WERI-Rb-1 (cell line): ENCODE results near the gene PFDN1.

Experiments
- DNase-seq: peaks from one replicate; pipeline ENCODE4 v3.0.0-alpha.2; 2020
- H3K27ac ChIP-seq: fragments of 250-450 bp; sonication (Bioruptor Pico); 2 replicates; pipeline ENCODE4 v1.5.1; 2020; ENCODE audit warnings: mild to moderate bottlenecking, moderate library complexity
- H3K27me3 ChIP-seq: fragments of 250-450 bp; sonication (Bioruptor Pico); 2 replicates; pipeline ENCODE4 v1.5.1; 2021; ENCODE audit warnings: mild to moderate bottlenecking, low read depth, moderate library complexity; ENCODE audit not compliant: insufficient read depth, severe bottlenecking
- H3K36me3 ChIP-seq: fragments of 250-450 bp; sonication (Bioruptor Pico); 2 replicates; pipeline ENCODE4 v1.5.1; 2020; ENCODE audit warnings: mild to moderate bottlenecking, moderate library complexity
- H3K4me3 ChIP-seq: 2 replicates; pipeline ENCODE4 v1.5.1; 2011; ENCODE audit warnings: low read depth, mild to moderate bottlenecking, control low read depth, low read length
- H3K9me3 ChIP-seq: fragments of 250-450 bp; sonication (Bioruptor Pico); 2 replicates; pipeline ENCODE4 v1.5.1; 2021; ENCODE audit warnings: mild to moderate bottlenecking, moderate library complexity; ENCODE audit not compliant: severe bottlenecking
- TF ChIP-seq, protein P1 (sequence below): IDR thresholded peaks from 2 replicates; pipeline ENCODE4 v1.5.1; 2011; ENCODE audit warnings: low read depth, mild to moderate bottlenecking, control low read depth, inconsistent platforms, low read length

The PFDN1 gene

DNA sequence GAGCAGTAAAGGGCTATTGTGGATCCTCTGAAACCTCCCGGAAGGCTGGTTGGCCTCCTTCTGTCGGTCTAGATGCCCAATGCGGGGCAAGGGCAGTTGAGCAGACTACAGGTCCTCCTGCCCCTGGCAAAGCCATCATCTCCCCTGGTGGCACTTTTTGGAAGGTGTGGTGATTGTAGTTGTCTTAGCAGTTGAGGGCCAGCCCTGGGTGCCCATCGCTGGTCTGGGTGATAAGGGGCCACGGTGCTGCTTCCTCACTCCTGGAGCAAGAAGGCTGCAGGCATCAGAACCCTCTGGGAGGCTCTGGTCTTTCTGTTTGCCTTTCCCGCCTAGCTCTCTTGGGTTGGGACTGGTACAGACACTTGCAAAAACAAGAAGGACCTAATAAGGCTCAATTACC lies 64.1 kb downstream of the PFDN1 start:
- Histone ChIP-seq H3K27me3 (no peaks in the 10 kb centered on the region), H3K9me3 (no peaks in the 10 kb centered on the region)

DNA sequence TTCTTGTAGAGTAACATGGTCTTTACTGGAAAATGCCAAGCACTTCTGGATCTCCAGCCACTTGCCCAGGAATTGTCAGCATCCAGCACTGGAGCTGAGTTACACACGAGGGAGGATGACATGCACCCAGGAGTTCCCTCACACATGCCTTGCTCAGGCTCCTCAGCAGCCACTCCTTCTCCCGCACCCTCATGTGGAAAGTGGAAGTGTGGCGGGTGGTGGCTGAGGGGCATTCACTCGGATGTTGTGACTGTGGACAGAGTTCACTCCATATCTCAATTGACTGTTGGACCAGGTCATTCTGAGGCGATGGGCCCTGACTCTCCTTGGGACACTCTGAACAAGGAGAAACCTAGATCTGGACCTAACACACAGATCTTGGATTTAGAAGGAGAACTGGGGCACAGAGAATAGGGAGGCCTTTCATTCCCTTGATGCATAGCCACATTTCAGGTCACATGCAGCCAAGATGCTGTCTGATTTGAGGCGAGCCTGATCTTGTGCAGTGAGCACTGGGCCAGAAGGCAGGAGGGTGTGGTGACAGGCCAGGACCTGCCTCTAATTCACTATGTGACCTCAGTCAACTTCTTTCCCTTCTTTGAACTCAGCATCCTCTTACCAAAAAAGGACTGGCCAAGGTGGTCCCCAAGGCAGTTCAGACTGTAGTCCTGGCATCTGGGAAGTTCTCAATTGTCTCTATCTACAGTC lies 65.9 kb downstream of the PFDN1 start:
- Histone ChIP-seq H3K36me3 (no peaks in the 10 kb centered on the region), H3K27me3 (no peaks in the 10 kb centered on the region), H3K27ac (no peak overlapping the region), H3K9me3 (no peaks in the 10 kb centered on the region), H3K4me3 (no peak overlapping the region)
- DNase-seq = no peak
- TF ChIP-seq, protein P1, sequence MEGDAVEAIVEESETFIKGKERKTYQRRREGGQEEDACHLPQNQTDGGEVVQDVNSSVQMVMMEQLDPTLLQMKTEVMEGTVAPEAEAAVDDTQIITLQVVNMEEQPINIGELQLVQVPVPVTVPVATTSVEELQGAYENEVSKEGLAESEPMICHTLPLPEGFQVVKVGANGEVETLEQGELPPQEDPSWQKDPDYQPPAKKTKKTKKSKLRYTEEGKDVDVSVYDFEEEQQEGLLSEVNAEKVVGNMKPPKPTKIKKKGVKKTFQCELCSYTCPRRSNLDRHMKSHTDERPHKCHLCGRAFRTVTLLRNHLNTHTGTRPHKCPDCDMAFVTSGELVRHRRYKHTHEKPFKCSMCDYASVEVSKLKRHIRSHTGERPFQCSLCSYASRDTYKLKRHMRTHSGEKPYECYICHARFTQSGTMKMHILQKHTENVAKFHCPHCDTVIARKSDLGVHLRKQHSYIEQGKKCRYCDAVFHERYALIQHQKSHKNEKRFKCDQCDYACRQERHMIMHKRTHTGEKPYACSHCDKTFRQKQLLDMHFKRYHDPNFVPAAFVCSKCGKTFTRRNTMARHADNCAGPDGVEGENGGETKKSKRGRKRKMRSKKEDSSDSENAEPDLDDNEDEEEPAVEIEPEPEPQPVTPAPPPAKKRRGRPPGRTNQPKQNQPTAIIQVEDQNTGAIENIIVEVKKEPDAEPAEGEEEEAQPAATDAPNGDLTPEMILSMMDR = no peak

More for the DNA sequence above, 64.1 kb downstream of the PFDN1 start:
- TF ChIP-seq, protein P1 = no peak
- no peak for DNase-seq
- Histone ChIP-seq H3K4me3 (no peak overlapping the region), H3K27ac (no peak overlapping the region), H3K36me3 (peaks cover 6% of the 10 kb centered on the region)

DNA sequence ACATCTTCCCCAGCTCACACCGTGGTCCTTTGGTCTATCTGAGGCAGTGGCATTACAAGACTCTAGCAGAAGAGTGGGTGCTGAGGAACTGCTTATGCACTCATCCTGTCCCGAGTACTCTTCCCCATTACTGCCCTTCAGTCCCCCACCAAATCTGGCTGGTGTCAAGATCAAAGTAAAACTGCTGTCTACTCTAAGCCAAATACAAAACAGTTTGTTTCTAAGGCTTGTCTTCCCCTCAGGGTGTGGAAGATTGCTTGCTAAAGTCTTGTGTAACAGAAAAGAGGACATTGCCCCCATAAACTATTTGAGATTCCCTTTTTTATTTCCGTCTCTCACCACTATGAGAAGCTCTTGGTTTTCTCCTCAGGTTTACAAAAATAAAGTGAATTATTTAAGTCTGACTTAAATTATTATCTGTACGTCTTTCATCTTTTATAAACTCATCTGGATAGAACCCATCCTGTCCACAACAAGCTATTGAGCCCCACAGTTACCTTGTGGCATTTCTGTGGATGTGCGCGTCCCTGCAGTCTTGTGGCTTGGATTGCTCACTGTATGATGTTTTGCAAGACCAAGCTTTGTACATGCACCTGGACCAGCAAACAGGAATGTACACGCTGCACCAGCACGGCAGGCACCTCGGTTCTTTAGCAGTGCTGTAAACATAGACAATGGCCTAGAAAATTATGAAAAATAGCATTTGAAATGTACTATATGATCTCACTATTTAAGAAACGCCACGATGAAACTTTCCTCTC lies 66.9 kb downstream of the PFDN1 start:
- TF ChIP-seq, protein P1 = no peak
- Histone ChIP-seq H3K27ac (no peak overlapping the region), H3K36me3 (no peaks in the 10 kb centered on the region), H3K4me3 (no peak overlapping the region), H3K27me3 (no peaks in the 10 kb centered on the region), H3K9me3 (no peaks in the 10 kb centered on the region)
- no peak for DNase-seq

DNA sequence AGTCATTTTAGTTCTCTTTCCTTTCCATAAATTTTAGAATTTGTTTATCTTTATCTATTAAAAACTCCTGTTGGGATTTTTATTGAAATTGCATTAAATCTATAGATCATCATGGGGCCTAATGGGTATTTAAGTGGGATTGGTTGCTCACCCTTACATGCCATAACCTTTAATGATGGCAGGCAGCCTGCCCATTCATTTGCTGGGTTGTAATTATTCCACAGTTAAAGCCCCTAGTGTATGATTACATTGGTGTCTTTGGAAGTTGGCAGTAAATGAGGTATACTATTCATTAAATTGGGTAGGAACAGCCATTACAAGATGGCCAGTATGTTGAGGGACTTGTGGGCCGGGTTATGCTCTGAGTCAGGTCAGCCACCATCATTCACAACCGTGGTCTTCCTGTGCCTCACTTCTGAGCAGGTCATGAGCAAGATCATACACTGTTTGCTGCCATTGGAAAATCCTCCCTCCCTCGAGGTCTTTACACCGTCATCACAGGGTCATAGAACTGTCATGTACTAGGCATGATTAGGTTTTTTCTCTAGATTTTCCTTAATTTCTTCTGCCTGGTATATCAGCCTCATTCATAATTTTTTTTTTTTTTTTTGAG lies 68.4 kb downstream of the PFDN1 start:
- Histone ChIP-seq H3K27ac (no peak overlapping the region), H3K4me3 (no peak overlapping the region), H3K36me3 (no peaks in the 10 kb centered on the region), H3K9me3 (no peaks in the 10 kb centered on the region), H3K27me3 (no peaks in the 10 kb centered on the region)
- TF ChIP-seq, protein P1 = no peak
- DNase-seq = no peak

DNA sequence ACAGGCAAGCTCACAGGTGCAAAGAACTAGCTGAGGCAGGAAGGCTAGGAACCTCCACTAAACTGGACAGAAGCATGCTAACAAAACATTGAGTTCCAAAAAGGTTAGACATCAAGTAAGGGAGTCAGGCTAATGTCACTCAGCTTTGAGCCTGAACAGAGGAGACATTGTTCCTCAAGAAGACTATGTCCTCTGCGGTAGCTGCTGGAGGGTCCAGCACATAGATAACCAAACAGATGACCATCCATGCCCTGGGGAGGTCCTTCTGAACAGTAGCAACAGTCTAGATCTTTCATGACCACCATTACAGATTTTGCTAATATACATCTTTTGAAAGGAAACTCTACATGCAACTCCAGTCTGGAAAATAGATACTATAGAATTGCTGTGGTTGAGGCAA lies 70.2 kb downstream of the PFDN1 start:
- Histone ChIP-seq H3K4me3 (no peak overlapping the region), H3K36me3 (no peaks in the 10 kb centered on the region), H3K27me3 (no peaks in the 10 kb centered on the region), H3K27ac (no peak overlapping the region), H3K9me3 (no peaks in the 10 kb centered on the region)
- TF ChIP-seq, protein P1 = no peak
- DNase-seq = no peak
